PFSK-1 (cell line): ENCODE data around the gene POP7.

Source experiments
- FOXP2 ChIP-seq: optimal IDR thresholded peaks from 2 replicates; pipeline ENCODE3; 2011; ENCODE audit warnings: borderline replicate concordance, control low read depth, inconsistent platforms; ENCODE audit not compliant: insufficient read depth; ENCODE audit errors: extremely low read length, extremely low read depth
- POLR2AphosphoS5 ChIP-seq: IDR thresholded peaks from 2 replicates; pipeline ENCODE4 v1.6.1; 2012; ENCODE audit warnings: low read depth, mild to moderate bottlenecking, control low read depth, low read length, moderate library complexity
- SIN3A ChIP-seq: IDR thresholded peaks from 2 replicates; pipeline ENCODE4 v1.6.1; 2012; ENCODE audit warnings: mild to moderate bottlenecking, low read length, moderate library complexity, borderline replicate concordance; ENCODE audit not compliant: insufficient read depth
- TAF1 ChIP-seq: IDR thresholded peaks from 2 replicates; pipeline ENCODE4 v1.6.1; 2012; ENCODE audit warnings: low read length, control low read depth, borderline replicate concordance; ENCODE audit not compliant: insufficient read depth
- TF ChIP-seq, protein P1 (sequence below), 2 experiments: IDR thresholded peaks; 2 replicates each; pipeline versions ENCODE4 v1.6.1 to v1.8.0; 2011 to 2012; ENCODE audit warnings: low read depth in 2 of 2, low read length in 2 of 2, control low read depth in 1 of 2, inconsistent platforms in 1 of 2, mild to moderate bottlenecking in 1 of 2, moderate library complexity in 1 of 2; ENCODE audit not compliant: insufficient read depth in 1 of 2

Gene POP7

DNA sequence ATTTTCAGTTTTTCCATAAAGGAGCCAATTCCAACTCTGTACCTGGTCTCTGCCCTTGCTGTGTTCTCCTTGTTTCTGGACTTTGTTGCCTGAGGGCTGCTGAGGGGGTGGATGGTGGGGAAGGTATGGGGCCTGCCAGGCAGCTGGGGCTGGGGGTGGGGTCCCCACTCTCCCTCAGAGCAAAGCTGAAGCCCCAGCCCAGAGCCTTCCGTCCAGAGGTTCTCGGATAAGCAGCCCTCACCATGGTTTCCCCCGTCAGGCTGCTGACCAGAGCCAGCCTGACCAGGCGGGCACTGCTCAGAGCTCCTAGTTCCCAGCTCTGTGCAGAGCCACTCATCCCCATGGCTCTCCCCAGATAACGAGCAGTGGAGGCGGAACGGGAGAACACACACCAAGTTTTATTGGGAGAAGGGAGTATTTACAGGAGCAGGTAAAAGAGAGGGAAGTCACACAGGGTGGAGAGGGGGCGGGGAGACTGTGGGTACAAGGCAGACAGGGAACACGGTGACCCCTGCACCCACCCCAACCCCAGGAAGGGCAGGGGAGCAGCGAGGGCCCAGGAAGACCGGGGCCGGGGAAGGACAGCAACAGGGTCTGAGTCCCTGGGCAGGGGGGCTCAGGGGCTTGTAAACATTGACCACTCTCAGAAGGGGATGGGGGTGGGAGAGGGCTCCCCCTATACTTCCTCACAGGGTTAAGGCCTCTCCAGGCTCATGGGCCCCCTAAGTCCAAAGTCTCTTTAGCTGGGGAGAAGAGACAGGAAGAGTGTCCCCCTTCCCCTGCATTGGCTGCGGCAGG is 26.6 kb upstream of the POP7 start:
- peak; percentile 27; the same call in 1 of the 2 replicates for TF ChIP-seq POLR2AphosphoS5
- TF ChIP-seq, protein P1, sequence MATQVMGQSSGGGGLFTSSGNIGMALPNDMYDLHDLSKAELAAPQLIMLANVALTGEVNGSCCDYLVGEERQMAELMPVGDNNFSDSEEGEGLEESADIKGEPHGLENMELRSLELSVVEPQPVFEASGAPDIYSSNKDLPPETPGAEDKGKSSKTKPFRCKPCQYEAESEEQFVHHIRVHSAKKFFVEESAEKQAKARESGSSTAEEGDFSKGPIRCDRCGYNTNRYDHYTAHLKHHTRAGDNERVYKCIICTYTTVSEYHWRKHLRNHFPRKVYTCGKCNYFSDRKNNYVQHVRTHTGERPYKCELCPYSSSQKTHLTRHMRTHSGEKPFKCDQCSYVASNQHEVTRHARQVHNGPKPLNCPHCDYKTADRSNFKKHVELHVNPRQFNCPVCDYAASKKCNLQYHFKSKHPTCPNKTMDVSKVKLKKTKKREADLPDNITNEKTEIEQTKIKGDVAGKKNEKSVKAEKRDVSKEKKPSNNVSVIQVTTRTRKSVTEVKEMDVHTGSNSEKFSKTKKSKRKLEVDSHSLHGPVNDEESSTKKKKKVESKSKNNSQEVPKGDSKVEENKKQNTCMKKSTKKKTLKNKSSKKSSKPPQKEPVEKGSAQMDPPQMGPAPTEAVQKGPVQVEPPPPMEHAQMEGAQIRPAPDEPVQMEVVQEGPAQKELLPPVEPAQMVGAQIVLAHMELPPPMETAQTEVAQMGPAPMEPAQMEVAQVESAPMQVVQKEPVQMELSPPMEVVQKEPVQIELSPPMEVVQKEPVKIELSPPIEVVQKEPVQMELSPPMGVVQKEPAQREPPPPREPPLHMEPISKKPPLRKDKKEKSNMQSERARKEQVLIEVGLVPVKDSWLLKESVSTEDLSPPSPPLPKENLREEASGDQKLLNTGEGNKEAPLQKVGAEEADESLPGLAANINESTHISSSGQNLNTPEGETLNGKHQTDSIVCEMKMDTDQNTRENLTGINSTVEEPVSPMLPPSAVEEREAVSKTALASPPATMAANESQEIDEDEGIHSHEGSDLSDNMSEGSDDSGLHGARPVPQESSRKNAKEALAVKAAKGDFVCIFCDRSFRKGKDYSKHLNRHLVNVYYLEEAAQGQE (IDR thresholded peaks at IDR 0.05; ENCODE audit: insufficient read depth in 1 of 2, low read depth in 2 of 2, low read length in 2 of 2) = no peak

DNA sequence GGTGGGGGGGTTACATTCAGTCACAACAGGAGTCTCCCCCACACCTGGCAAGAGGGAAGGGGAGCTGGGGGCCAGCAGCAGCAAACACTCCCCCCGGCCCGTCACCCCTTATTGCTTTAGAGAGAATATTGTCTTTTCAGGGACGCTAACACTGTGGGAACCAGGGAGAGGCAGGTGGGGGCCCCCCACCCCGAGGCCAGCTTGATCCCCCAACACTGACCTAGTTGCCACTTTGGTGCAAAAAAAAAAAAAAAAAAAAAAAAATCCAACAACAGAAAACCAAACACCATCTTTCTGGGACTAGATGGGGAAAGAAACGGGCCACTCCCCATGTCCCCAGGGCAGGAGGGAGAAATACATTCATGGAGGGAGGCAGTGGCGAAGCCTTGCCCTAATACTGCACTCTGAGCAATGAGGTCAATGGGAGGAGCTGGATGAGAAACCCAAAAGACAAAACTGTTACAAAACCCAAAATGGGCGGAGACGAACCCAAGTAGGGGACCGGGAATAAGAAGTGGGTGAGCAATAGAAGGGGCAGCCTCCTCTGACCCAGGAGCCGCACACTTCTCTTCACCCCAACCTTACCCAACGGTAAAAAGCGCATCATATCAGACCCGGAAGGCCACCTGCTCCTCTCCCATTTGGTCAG is 25.9 kb upstream of the POP7 start:
- TF ChIP-seq SIN3A (no peak), POLR2AphosphoS5 (peak; percentile 34)

DNA sequence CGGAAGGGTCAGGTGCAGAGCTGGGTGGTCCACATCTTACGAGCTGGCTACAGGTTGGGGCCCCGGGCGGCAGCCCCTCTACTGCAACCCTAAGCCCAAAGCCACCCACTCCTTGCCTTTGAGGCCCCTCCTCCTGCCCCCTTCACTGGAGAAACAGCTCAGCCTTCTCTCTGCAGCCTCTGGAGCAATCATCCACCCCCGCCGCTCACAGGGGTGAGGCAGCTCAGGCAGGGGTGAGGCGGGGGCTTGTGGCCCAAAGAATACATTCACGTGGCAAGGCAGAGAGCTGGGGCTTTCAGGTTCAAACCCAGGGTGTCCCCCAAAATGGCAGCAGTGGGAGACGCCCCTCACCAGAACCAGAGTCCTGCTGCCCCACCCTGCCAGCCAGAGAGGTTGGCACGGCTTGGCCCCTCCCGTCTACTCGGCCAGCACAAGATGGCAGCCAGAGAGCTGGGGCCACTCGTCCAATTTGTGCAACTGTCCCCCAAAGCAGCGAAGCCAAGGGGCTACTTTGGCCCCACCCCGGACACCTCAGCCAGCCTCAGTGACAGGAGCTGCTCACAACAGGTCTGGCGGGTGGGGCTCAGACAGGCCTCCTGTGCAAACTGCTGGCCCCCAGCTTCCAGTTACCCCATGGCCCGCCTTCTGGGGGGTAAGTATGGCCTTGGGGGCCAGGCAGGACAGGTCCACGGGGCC is 25.2 kb upstream of the POP7 start:
- TF ChIP-seq SIN3A = no peak
- TF ChIP-seq FOXP2 = no peak
- no peak for TF ChIP-seq POLR2AphosphoS5

DNA sequence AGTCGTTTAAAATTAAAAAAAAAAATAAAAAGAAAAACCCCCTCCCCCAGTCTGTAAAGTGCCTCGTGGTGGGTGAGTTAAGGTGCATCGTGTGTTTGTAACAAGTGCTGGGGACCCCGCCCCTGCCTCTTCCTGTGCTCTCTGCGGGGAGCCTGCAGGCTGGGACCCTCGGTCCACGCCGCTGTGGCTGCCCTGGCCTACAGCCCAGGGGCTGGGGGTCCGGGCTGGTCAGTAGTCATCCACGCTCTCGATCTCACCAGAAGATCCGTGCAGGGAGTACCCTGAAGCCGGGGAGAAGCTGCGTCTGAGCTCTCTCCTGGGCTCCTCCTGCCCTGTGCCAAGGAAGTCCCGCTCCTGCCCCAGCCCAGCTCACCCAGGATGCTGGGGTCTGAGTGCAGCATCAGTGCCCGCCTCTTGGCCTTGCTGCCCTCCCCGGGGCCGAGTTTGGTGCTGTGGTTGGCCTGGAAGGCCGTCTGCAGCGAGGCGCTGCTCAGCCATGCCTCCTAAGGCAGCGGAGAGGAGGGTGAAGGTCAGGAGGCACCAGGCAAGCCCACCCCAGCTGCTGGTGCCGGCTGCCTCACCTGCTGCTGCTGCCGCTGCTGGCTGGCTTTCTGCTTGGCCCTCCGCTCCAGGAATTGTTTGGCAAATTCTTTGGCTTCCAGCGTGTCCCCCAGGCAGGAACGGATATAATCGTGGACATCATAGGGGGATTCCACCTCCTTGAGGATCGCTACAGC is 24.3 kb upstream of the POP7 start:
- TF ChIP-seq, protein P1 (IDR thresholded peaks at IDR 0.05; ENCODE audit: insufficient read depth in 1 of 2, low read depth in 2 of 2, low read length in 2 of 2) = no peak
- TF ChIP-seq FOXP2 (no peak), POLR2AphosphoS5 (peak; percentile 16; the same call in 1 of the 2 replicates)

DNA sequence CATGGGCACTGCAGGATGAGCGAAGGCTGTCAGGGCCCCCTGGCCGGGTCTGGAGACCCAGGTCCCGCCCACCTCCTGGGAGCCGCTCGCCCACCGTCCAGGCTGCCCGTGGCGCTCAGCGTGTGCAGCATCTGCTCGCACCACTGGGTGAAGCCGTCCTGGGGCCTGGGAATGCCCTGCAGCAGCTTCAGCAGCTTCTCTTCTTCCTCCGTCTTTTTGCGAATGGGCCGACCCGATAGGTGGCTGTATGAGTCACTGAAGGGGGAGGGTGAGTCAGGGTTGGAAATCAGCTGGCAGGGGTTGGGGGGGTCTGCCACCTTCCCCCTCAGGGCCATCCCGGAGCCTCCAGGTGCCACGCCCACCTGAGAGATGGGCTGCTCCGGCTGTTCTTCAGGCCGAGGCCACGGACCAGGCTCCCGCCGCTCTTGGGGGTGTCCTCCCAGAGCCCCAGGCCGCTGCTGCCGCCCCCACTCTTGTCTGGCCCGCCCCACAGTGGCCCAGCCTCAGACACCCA is 23.6 kb upstream of the POP7 start:
- TF ChIP-seq TAF1 (no peak), SIN3A (no peak), FOXP2 (no peak), POLR2AphosphoS5 (0 out of 2 replicates have a peak, but pooled peaks have one; percentile 8)

DNA sequence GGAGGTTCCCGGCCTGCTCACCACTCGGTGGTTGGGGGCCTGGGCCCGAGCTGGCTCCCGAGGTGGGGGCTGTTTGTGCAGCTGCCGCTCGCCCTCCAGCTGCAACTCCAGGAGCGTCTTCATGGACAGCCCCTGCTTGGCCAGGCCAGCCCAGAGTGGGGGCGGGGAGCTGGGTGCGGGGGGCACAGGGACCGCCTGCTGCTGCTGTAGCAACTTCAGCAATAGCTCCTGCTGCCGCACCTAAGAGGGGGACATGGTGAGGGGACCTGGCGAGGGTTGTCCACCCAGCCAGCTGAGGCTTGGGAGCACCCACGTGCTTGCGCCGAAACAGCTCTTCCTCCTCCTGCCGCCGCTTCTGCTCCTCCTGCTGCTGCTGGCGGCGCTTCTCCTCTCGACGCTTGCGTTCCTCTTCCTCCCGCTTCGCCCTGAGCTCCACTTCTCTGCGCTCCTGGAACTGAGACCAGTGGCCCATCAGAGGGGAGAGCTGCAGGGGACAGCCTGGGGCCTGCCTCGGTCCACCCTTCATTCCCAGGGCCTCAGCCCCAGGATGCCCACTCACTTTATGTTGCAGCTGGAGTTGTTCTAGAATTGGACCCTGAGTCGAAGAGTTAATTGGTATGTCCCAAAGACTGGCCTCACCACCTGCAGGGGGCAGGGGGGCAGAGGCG is 22.8 kb upstream of the POP7 start:
- TF ChIP-seq, protein P1 (IDR thresholded peaks at IDR 0.05; ENCODE audit: insufficient read depth in 1 of 2, low read depth in 2 of 2, low read length in 2 of 2) = no peak
- TF ChIP-seq SIN3A (no peak), FOXP2 (no peak), POLR2AphosphoS5 (no peak), TAF1 (no peak)
